Loucy (cell line): ENCODE data around the gene CHI3L2.

Source experiments
- H2AFZ ChIP-seq: fragments of 200-600 bp; sonication (generic); 2 replicates; pipeline ENCODE4 v1.6.0; 2016; ENCODE audit warnings: antibody characterized with exemption, mild to moderate bottlenecking, low read length, moderate library complexity
- H3F3A ChIP-seq: fragments of 200-600 bp; 2 replicates; pipeline ENCODE4 v1.6.0; 2016; ENCODE audit warnings: antibody characterized with exemption, low read depth, mild to moderate bottlenecking
- H3K27me3 ChIP-seq: fragments of 200-600 bp; sonication (generic); 2 replicates; pipeline ENCODE4 v1.6.1; 2014; ENCODE audit warnings: low read length, mild to moderate bottlenecking; ENCODE audit not compliant: insufficient read depth, poor library complexity, severe bottlenecking
- H3K36me3 ChIP-seq: fragments of 200-600 bp; sonication (generic); 2 replicates; pipeline ENCODE4 v1.6.1; 2016; ENCODE audit warnings: low read length; ENCODE audit not compliant: insufficient read depth
- H3K4me1 ChIP-seq: fragments of 200-600 bp; sonication (generic); 2 replicates; pipeline ENCODE4 v1.5.1; 2014; ENCODE audit warnings: low read length, mild to moderate bottlenecking; ENCODE audit not compliant: insufficient read depth, poor library complexity, severe bottlenecking
- H3K4me2 ChIP-seq: fragments of 200-600 bp; sonication (generic); 2 replicates; pipeline ENCODE4 v1.6.0; 2014; ENCODE audit warnings: antibody characterized with exemption, low read length, low read depth, mild to moderate bottlenecking; ENCODE audit not compliant: poor library complexity, severe bottlenecking
- H3K4me3 ChIP-seq: fragments of 200-600 bp; sonication (generic); 2 replicates; pipeline ENCODE4 v1.5.1; 2014; ENCODE audit warnings: low read length, mild to moderate bottlenecking, mixed read lengths; ENCODE audit not compliant: poor library complexity, severe bottlenecking
- H3K79me2 ChIP-seq: fragments of 200-600 bp; sonication (generic); 2 replicates; pipeline ENCODE4 v1.6.1; 2014; ENCODE audit warnings: low read length; ENCODE audit not compliant: insufficient read depth
- H3K9ac ChIP-seq: fragments of 200-600 bp; sonication (generic); 2 replicates; pipeline ENCODE4 v1.6.0; 2014; ENCODE audit warnings: mild to moderate bottlenecking, low read depth, low read length, moderate library complexity; ENCODE audit not compliant: poor library complexity, severe bottlenecking
- H3K9me2 ChIP-seq: fragments of 200-600 bp; sonication (generic); replicated peaks from 2 replicates; pipeline ENCODE4 v1.6.1; 2016; ENCODE audit warnings: low read depth, low read length, mixed read lengths
- H3K9me3 ChIP-seq: fragments of 200-600 bp; sonication (generic); 2 replicates; pipeline ENCODE4 v1.6.1; 2014; ENCODE audit warnings: mild to moderate bottlenecking, antibody characterized with exemption, low read length, low read depth; ENCODE audit not compliant: insufficient read depth
- H4K20me1 ChIP-seq: fragments of 200-600 bp; sonication (generic); 2 replicates; pipeline ENCODE4 v1.6.0; 2014; ENCODE audit warnings: antibody characterized with exemption, low read length, mild to moderate bottlenecking; ENCODE audit not compliant: insufficient read depth, poor library complexity, severe bottlenecking
- EZH2phosphoT487 ChIP-seq: fragments of 200-600 bp; IDR thresholded peaks from 2 replicates; pipeline ENCODE4 v1.6.1; 2018; ENCODE audit warnings: antibody characterized with exemption, mild to moderate bottlenecking, moderate library complexity, borderline replicate concordance
- TF ChIP-seq, protein P1 (sequence below): fragments of 200-600 bp; sonication (generic); conservative IDR thresholded peaks from 2 replicates; pipeline ENCODE4 v1.5.1; 2014; ENCODE audit warnings: mild to moderate bottlenecking, antibody characterized with exemption, low read length

Gene CHI3L2

DNA sequence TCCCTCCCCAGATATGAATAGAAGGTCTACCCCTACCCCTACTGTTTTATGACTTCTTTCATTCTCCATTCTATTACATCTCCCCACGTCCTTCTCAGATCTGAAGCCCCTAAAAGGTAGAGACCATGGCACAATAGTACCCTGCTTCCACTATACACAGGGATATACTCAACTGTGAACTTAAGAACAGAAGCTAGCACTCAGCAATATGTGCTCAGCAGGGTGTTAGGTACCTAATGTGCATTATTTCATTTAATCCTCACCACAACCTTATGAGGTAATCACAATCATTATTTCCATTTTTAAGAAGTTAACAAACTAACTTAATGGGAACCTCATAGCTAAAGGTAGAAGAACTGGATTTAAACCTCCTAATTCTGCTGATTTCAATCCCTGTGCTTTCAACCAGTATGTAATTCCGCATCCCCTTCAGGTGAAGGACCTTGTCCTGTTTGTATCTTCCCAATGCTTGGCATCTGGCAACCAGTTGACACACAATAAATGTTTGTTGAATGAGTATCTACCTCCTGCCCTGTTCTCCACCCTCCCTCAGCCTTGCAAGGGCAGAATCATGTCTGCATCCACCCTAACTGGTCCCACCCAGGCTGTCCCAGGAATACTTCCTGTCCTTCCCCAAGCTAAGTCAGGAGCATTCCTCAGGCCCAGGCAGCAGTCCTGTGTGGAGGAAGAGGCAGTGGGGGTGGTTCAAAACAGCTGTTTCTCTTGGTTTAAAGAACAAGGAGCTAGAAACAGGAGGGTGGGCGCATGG lies 33.6 kb upstream of the CHI3L2 start:
- H3K4me3 ChIP-seq: no peak overlapping the region
- H3K9ac ChIP-seq: no peak overlapping the region
- no peaks in the 10 kb centered on the region for H4K20me1 ChIP-seq
- no peak for TF ChIP-seq EZH2phosphoT487
- TF ChIP-seq, protein P1, sequence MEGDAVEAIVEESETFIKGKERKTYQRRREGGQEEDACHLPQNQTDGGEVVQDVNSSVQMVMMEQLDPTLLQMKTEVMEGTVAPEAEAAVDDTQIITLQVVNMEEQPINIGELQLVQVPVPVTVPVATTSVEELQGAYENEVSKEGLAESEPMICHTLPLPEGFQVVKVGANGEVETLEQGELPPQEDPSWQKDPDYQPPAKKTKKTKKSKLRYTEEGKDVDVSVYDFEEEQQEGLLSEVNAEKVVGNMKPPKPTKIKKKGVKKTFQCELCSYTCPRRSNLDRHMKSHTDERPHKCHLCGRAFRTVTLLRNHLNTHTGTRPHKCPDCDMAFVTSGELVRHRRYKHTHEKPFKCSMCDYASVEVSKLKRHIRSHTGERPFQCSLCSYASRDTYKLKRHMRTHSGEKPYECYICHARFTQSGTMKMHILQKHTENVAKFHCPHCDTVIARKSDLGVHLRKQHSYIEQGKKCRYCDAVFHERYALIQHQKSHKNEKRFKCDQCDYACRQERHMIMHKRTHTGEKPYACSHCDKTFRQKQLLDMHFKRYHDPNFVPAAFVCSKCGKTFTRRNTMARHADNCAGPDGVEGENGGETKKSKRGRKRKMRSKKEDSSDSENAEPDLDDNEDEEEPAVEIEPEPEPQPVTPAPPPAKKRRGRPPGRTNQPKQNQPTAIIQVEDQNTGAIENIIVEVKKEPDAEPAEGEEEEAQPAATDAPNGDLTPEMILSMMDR: no peak
- H3K9me3 ChIP-seq: no peaks in the 10 kb centered on the region
- H3K36me3 ChIP-seq: no peaks in the 10 kb centered on the region
- peaks cover 21% of the 10 kb centered on the region for H3K4me1 ChIP-seq
- no peak overlapping the region for H3K4me2 ChIP-seq
- no peak overlapping the region for H2AFZ ChIP-seq
- no peaks in the 10 kb centered on the region for H3K27me3 ChIP-seq
- H3K79me2 ChIP-seq: no peaks in the 10 kb centered on the region
- H3F3A ChIP-seq: no peaks in the 10 kb centered on the region
- H3K9me2 ChIP-seq: no peaks in the 10 kb centered on the region

DNA sequence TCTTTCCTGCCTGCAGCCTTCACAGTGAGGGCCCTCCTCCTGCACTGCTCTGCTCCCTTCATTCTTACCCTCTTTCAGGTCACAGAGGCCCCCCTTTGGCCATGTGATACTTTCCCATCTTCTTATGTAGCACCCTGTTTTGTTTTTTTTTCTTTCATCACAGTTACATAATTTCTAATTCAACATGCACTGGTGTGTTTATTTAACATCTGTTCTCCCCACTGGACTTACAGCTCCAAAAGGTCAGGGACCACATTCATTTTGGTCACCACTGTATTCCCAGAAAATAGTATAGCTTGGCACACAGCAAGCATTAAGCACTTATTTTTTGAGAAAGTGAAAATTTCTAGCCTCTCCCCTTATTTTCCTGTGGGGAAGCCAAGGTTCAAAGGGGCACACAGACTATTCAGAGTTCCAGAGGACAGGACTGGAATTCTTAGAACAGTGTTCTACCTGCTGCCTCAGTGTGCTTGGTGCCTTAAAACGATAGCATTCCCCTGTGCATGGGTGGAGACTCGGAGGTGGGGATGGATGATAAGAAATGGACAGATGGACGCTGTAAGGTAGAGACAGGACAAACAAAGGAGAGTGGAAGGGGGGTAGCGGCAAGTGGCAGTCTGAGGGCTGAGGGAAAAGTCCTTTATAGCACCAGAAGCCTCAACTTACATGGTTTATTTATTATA lies 32.4 kb upstream of the CHI3L2 start:
- no peak overlapping the region for H3K4me2 ChIP-seq
- H3K27me3 ChIP-seq: no peaks in the 10 kb centered on the region
- H3K4me3 ChIP-seq: no peak overlapping the region
- H3F3A ChIP-seq: no peaks in the 10 kb centered on the region
- no peaks in the 10 kb centered on the region for H3K9me3 ChIP-seq
- no peak overlapping the region for H2AFZ ChIP-seq
- H3K9ac ChIP-seq: no peak overlapping the region
- H4K20me1 ChIP-seq: no peaks in the 10 kb centered on the region
- no peaks in the 10 kb centered on the region for H3K79me2 ChIP-seq
- H3K4me1 ChIP-seq: peaks cover 29% of the 10 kb centered on the region
- H3K9me2 ChIP-seq: no peaks in the 10 kb centered on the region
- TF ChIP-seq, protein P1: no peak
- TF ChIP-seq EZH2phosphoT487: no peak
- no peaks in the 10 kb centered on the region for H3K36me3 ChIP-seq

GRCh38 chr1:111196213-111196612 lies 31.3 kb upstream of the CHI3L2 start:
- no peaks in the 10 kb centered on the region for H3K36me3 ChIP-seq

More at GRCh38 chr1:111196213-111196612, 31.3 kb upstream of the CHI3L2 start:
- Histone ChIP-seq H3K9me3 (no peaks in the 10 kb centered on the region), H3K79me2 (no peaks in the 10 kb centered on the region), H4K20me1 (no peaks in the 10 kb centered on the region), H3K9ac (no peak overlapping the region), H2AFZ (no peak overlapping the region), H3F3A (no peaks in the 10 kb centered on the region), H3K4me2 (no peak overlapping the region), H3K4me3 (no peak overlapping the region), H3K4me1 (peaks cover 40% of the 10 kb centered on the region), H3K9me2 (no peaks in the 10 kb centered on the region), H3K27me3 (no peaks in the 10 kb centered on the region)
- TF ChIP-seq, protein P1: no peak
- no peak for TF ChIP-seq EZH2phosphoT487
